GM12891 (cell line): Measurements from ENCODE around the gene DISP3.

Source experiments
- POLR2A ChIP-seq: IDR thresholded peaks from 2 replicates; pipeline ENCODE4 v1.6.1; 2011; ENCODE audit warnings: low read depth, low read length, control low read depth
- TAF1 ChIP-seq: IDR thresholded peaks from 2 replicates; pipeline ENCODE4 v1.6.1; 2011; ENCODE audit warnings: low read depth, low read length, control low read depth

- TF ChIP-seq POLR2A (no peak), TAF1 (no peak)
Measured at GRCh38 chr1:11444907-11445306, 34.0 kb upstream of the DISP3 start.
